CD8-positive, alpha-beta memory T cell (primary cell): ENCODE results near the gene RASL12. TPM values are rescaled to one million over a fixed set of nuclear protein-coding genes. Genes with fewer than 3 reads are reported as not detected.
"Not testable (repeated sequence)": the region's sequence is repeated elsewhere in the genome, so short reads cannot be mapped to it uniquely, and the experiment has no call there.

ENCODE experiments used
- CTCF ChIA-PET: fragments of 350-600 bp; sonication (Branson Sonifier 250); formaldehyde crosslinking; loops from one replicate; lab custom pipeline; 2021; ENCODE audit warnings: antibody characterized with exemption; lab: Charles Lee
- POLR2A ChIA-PET: fragments of 350-600 bp; sonication (Branson Sonifier 250); formaldehyde crosslinking; loops from one replicate; lab custom pipeline; 2021; ENCODE audit warnings: antibody characterized with exemption; lab: Charles Lee
- DNase-seq, 5 donors: peaks; one replicate each; pipeline versions ENCODE4 v3.0.0 to v3.0.0-alpha.2; 2020 to 2022; ENCODE audit warnings: mixed read lengths in 1 of 5
- H3K27ac ChIP-seq: one replicate; pipeline ENCODE4 v1.7.0; 2013; ENCODE audit warnings: low read depth, mild to moderate bottlenecking, low read length, moderate library complexity
- H3K27me3 ChIP-seq: 2 replicates; pipeline ENCODE4 v1.7.0; 2013; ENCODE audit warnings: low read length, mild to moderate bottlenecking; ENCODE audit not compliant: insufficient read depth, poor library complexity, severe bottlenecking
- H3K36me3 ChIP-seq: 2 replicates; pipeline ENCODE4 v1.7.0; 2013; ENCODE audit warnings: mild to moderate bottlenecking, low read length, moderate library complexity; ENCODE audit not compliant: insufficient read depth
- H3K4me1 ChIP-seq: 2 replicates; pipeline ENCODE4 v1.7.0; 2013; ENCODE audit warnings: mild to moderate bottlenecking, low read length, moderate library complexity; ENCODE audit not compliant: insufficient read depth
- H3K4me3 ChIP-seq: 2 replicates; pipeline ENCODE4 v1.7.0; 2013; ENCODE audit warnings: mild to moderate bottlenecking, low read length
- H3K9me3 ChIP-seq: 2 replicates; pipeline ENCODE4 v1.7.0; 2013; ENCODE audit warnings: mild to moderate bottlenecking, low read length
- H3K27ac Mint-ChIP-seq, 8 donors: one replicate each; pipeline ENCODE4 v1.8.0; 2020 to 2021; ENCODE audit warnings: mixed read lengths in 8 of 8, mild to moderate bottlenecking in 6 of 8, inconsistent platforms in 3 of 8, moderate library complexity in 3 of 8
- H3K27me3 Mint-ChIP-seq, 2 donors: one replicate each; pipeline ENCODE4 v1.8.0; 2020 to 2021; ENCODE audit warnings: mixed read lengths in 2 of 2, mild to moderate bottlenecking in 1 of 2, moderate library complexity in 1 of 2
- H3K36me3 Mint-ChIP-seq, 3 donors: one replicate each; pipeline ENCODE4 v1.8.0; 2020 to 2021; ENCODE audit warnings: mixed read lengths in 3 of 3, inconsistent platforms in 1 of 3, mild to moderate bottlenecking in 1 of 3
- H3K4me1 Mint-ChIP-seq, 3 donors: one replicate each; pipeline ENCODE4 v1.8.0; 2020 to 2021; ENCODE audit warnings: mixed read lengths in 3 of 3, inconsistent platforms in 1 of 3, mild to moderate bottlenecking in 1 of 3
- H3K4me3 Mint-ChIP-seq, 7 donors: one replicate each; pipeline ENCODE4 v1.8.0; 2020 to 2021; ENCODE audit warnings: mixed read lengths in 7 of 7, mild to moderate bottlenecking in 6 of 7, moderate library complexity in 4 of 7, inconsistent platforms in 2 of 7
- H3K9me3 Mint-ChIP-seq, 5 donors: one replicate each; pipeline ENCODE4 v1.8.0; 2020 to 2022; ENCODE audit warnings: mixed read lengths in 5 of 5, mild to moderate bottlenecking in 3 of 5, moderate library complexity in 2 of 5, inconsistent platforms in 1 of 5
- polyA plus RNA-seq: library from polyadenylated mRNA; unstranded; fragments of 300-500 nt; fragmentation: Illumina TruSeq; gene quantifications from one replicate; pipeline ENCODE4 v1.2.3, GENCODE V29; 2021
- total RNA-seq, 2 experiments: library from RNA; stranded (reverse); gene quantifications; one replicate each; pipeline ENCODE4 v1.2.3, GENCODE V29; 2021

RASL12 gene
- total and polyA plus RNA-seq, 3 experiments from 2014 or later = not detected

- H3K27me3 Mint-ChIP-seq = peaks cover 7 to 10% of the 10 kb centered on the region in 2 donors
- peaks cover 9 to 10% (median 9%) of the 10 kb centered on the region in 3 donors for H3K4me1 Mint-ChIP-seq
- no peak within 1 kb of the TSS for H3K27ac Mint-ChIP-seq
- H3K9me3 ChIP-seq = no peaks in the 10 kb centered on the region
- CTCF ChIA-PET = no interaction called here
- H3K4me3 ChIP-seq = no peak within 1 kb of the TSS
- peaks cover 0 to 3% (median 0%) of the 10 kb centered on the region in 3 donors for H3K36me3 Mint-ChIP-seq
- DNase-seq = no peak
- H3K4me3 Mint-ChIP-seq = no peak within 1 kb of the TSS
- POLR2A ChIA-PET = no interaction called here
- no peaks in the 10 kb centered on the region for H3K9me3 Mint-ChIP-seq
- no peaks in the 10 kb centered on the region for H3K27me3 ChIP-seq
- no peaks in the 10 kb centered on the region for H3K36me3 ChIP-seq
- H3K4me1 ChIP-seq = peaks cover 9% of the 10 kb centered on the region
- H3K27ac ChIP-seq = no peak within 1 kb of the TSS
Observed at GRCh38 chr15:65044724-65045481, 22.9 kb downstream of the RASL12 start, which contains the start of gene SLC51B. Gene SLC51B (plus strand): TSS chr15:65045387. CDS start chr15:65050005, 4,618 bp downstream.

GRCh38 chr15:65044218-65044617 is 23.6 kb downstream of the RASL12 start:
- POLR2A ChIA-PET, H3K27ac Mint-ChIP-seq, H3K4me3 Mint-ChIP-seq, DNase-seq, H3K27ac ChIP-seq, H3K9me3 Mint-ChIP-seq, H3K4me3 ChIP-seq, H3K27me3 ChIP-seq, H3K36me3 ChIP-seq, H3K4me1 Mint-ChIP-seq, H3K9me3 ChIP-seq, H3K4me1 ChIP-seq, H3K36me3 Mint-ChIP-seq: not testable (repeated sequence)
- CTCF ChIA-PET = interaction anchor here (2.1 kb wide), 1 partner anchor 10 kb away, joined by 10 read pairs; no protein-coding TSS in a partner anchor
- peaks cover 7 to 10% of the 10 kb centered on the region in 2 donors for H3K27me3 Mint-ChIP-seq

GRCh38 chr15:65042776-65043327 is 24.9 kb downstream of the RASL12 start:
- no peaks in the 10 kb centered on the region for H3K4me1 ChIP-seq
- H3K27ac Mint-ChIP-seq = no peak overlapping the region
- H3K4me3 ChIP-seq = no peak overlapping the region
- H3K36me3 ChIP-seq = no peaks in the 10 kb centered on the region
- no peak overlapping the region for H3K4me3 Mint-ChIP-seq
- no peaks in the 10 kb centered on the region for H3K9me3 Mint-ChIP-seq
- no peaks in the 10 kb centered on the region for H3K4me1 Mint-ChIP-seq
- no peak overlapping the region for H3K27ac ChIP-seq
- H3K27me3 ChIP-seq = no peaks in the 10 kb centered on the region
- H3K27me3 Mint-ChIP-seq = peaks cover 7 to 14% of the 10 kb centered on the region in 2 donors
- POLR2A ChIA-PET = interaction anchor here (0.7 kb wide), 1 partner anchor 672 kb away, joined by 4 read pairs; no protein-coding TSS in a partner anchor
- peaks cover 0 to 3% (median 0%) of the 10 kb centered on the region in 3 donors for H3K36me3 Mint-ChIP-seq
- no peak for DNase-seq
- CTCF ChIA-PET = interaction anchor here (1.0 to 2.1 kb wide), 2 partner anchors 9 to 221 kb away, joined by 3 to 10 read pairs; no protein-coding TSS in a partner anchor
- no peaks in the 10 kb centered on the region for H3K9me3 ChIP-seq

- Mint-ChIP-seq H3K4me1 (no peaks in the 10 kb centered on the region), H3K4me3 (no peak overlapping the region), H3K27me3 (peaks cover 3 to 17% of the 10 kb centered on the region in 2 donors), H3K36me3 (peaks cover 0 to 3% (median 0%) of the 10 kb centered on the region in 3 donors), H3K9me3 (no peaks in the 10 kb centered on the region), H3K27ac (peak overlapping the region in 1 of 8 donors; percentile 49)
- POLR2A ChIA-PET = no interaction called here
- CTCF ChIA-PET = no interaction called here
- no peaks in the 10 kb centered on the region for H3K36me3 ChIP-seq
- H3K27me3 ChIP-seq = no peaks in the 10 kb centered on the region
- H3K4me3 ChIP-seq = no peak overlapping the region
- no peaks in the 10 kb centered on the region for H3K4me1 ChIP-seq
- DNase-seq = no peak
- no peak overlapping the region for H3K27ac ChIP-seq
- H3K9me3 ChIP-seq = no peaks in the 10 kb centered on the region
Observed at GRCh38 chr15:65041787-65042186, 26.0 kb downstream of the RASL12 start.

- POLR2A ChIA-PET = no interaction called here
Observed at GRCh38 chr15:65040461-65040860, 27.3 kb downstream of the RASL12 start.

DNA sequence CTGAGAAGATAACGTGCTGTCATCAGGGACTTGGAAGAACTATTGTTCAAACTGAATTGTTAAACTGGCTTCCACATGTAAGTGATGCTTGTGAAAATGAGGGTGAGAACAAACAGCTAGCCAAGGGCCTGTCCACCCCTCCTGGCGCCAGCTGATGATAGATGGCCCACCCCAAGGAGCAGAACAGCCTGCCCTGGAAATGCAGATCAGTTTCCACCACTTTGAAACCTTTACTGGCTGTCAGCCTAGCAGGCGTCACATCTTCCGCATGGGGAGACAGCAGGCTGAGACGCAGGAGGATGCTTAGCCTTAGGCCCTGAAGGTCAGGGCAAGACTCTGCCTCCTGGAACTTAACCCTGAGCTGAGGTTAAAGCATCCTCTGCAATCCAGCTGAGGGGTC is 29.0 kb downstream of the RASL12 start:
- Mint-ChIP-seq H3K4me1 (peaks cover 0 to 4% (median under 1%) of the 10 kb centered on the region in 3 donors), H3K4me3 (no peak overlapping the region), H3K36me3 (peaks cover 0 to 3% (median 0%) of the 10 kb centered on the region in 3 donors), H3K9me3 (no peaks in the 10 kb centered on the region), H3K27ac (no peak overlapping the region), H3K27me3 (peaks cover 1 to 7% of the 10 kb centered on the region in 2 donors)
- POLR2A ChIA-PET = no interaction called here
- Histone ChIP-seq H3K4me3 (no peak overlapping the region), H3K4me1 (peaks cover under 1% of the 10 kb centered on the region), H3K27ac (no peak overlapping the region), H3K9me3 (no peaks in the 10 kb centered on the region), H3K36me3 (no peaks in the 10 kb centered on the region), H3K27me3 (no peaks in the 10 kb centered on the region)
- DNase-seq = no peak
- CTCF ChIA-PET = no interaction called here

More at GRCh38 chr15:65040461-65040860, 27.3 kb downstream of the RASL12 start:
- H3K36me3 Mint-ChIP-seq = peaks cover 0 to 3% (median 0%) of the 10 kb centered on the region in 3 donors
- CTCF ChIA-PET = no interaction called here
- no peak overlapping the region for H3K27ac Mint-ChIP-seq
- no peaks in the 10 kb centered on the region for H3K4me1 ChIP-seq
- H3K4me1 Mint-ChIP-seq = no peaks in the 10 kb centered on the region
- no peaks in the 10 kb centered on the region for H3K36me3 ChIP-seq
- H3K4me3 ChIP-seq = no peak overlapping the region
- H3K27me3 ChIP-seq = no peaks in the 10 kb centered on the region
- H3K27ac ChIP-seq = no peak overlapping the region
- no peak for DNase-seq
- H3K9me3 ChIP-seq = no peaks in the 10 kb centered on the region
- H3K9me3 Mint-ChIP-seq = no peaks in the 10 kb centered on the region
- H3K27me3 Mint-ChIP-seq = peaks cover 3 to 14% of the 10 kb centered on the region in 2 donors
- no peak overlapping the region for H3K4me3 Mint-ChIP-seq

- H3K27ac Mint-ChIP-seq = no peak overlapping the region
- DNase-seq = no peak
- CTCF ChIA-PET = no interaction called here
- H3K9me3 Mint-ChIP-seq = no peaks in the 10 kb centered on the region
- Histone ChIP-seq H3K27ac (no peak overlapping the region), H3K4me1 (peaks cover 4% of the 10 kb centered on the region), H3K9me3 (no peaks in the 10 kb centered on the region), H3K27me3 (no peaks in the 10 kb centered on the region), H3K36me3 (no peaks in the 10 kb centered on the region), H3K4me3 (no peak overlapping the region)
- H3K4me1 Mint-ChIP-seq = peaks cover 3 to 8% (median 5%) of the 10 kb centered on the region in 3 donors
- peaks cover 0 to 3% (median 0%) of the 10 kb centered on the region in 3 donors for H3K36me3 Mint-ChIP-seq
- peaks cover 1 to 7% of the 10 kb centered on the region in 2 donors for H3K27me3 Mint-ChIP-seq
- H3K4me3 Mint-ChIP-seq = no peak overlapping the region
- POLR2A ChIA-PET = no interaction called here
Observed at GRCh38 chr15:65038428-65038827, 29.4 kb downstream of the RASL12 start.

DNA sequence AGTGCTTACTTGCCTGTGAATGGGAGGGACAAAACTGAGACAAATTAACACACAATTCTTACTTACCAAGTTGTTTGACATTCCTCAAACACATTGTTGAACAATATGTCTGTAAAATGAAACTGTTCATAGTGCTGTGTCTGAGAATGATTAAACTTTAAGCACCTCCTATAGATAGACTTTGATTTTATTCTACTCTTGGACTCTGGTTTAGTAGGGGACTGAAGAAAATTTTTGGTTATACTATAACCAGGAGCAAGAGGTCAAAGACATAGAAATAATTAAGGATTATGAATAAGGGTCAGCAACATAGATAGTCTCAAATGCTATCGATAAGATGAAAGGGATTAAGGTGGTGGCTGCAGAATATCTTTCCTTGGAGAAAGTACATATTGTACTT is 30.5 kb downstream of the RASL12 start:
- Mint-ChIP-seq H3K27ac (no peak overlapping the region), H3K27me3 (peaks cover 5 to 14% of the 10 kb centered on the region in 2 donors), H3K4me3 (no peak overlapping the region), H3K36me3 (peaks cover 0 to 3% (median 0%) of the 10 kb centered on the region in 3 donors), H3K9me3 (no peaks in the 10 kb centered on the region), H3K4me1 (peaks cover 3 to 11% (median 9%) of the 10 kb centered on the region in 3 donors)
- H3K4me3 ChIP-seq = no peak overlapping the region
- H3K9me3 ChIP-seq = no peaks in the 10 kb centered on the region
- CTCF ChIA-PET = no interaction called here
- no peak for DNase-seq
- H3K36me3 ChIP-seq = no peaks in the 10 kb centered on the region
- H3K27ac ChIP-seq = no peak overlapping the region
- H3K4me1 ChIP-seq = peaks cover 9% of the 10 kb centered on the region
- POLR2A ChIA-PET = no interaction called here
- no peaks in the 10 kb centered on the region for H3K27me3 ChIP-seq
